HFFc6 (cell line): ENCODE results near the gene SUSD6. TPM values are rescaled to one million over a fixed set of nuclear protein-coding genes. Genes with fewer than 3 reads are reported as not detected.

ENCODE experiments used
- DNase-seq: peaks from one replicate; pipeline ENCODE4 v3.0.0-alpha.2; 2018
- H3K27ac Mint-ChIP-seq: 2 replicates; pipeline ENCODE4 v1.8.0; 2020; ENCODE audit warnings: mild to moderate bottlenecking, mixed read lengths
- H3K27me3 Mint-ChIP-seq: 2 replicates; pipeline ENCODE4 v1.8.0; 2021; ENCODE audit warnings: mild to moderate bottlenecking, moderate library complexity, mixed read lengths; ENCODE audit not compliant: insufficient read depth
- H3K36me3 Mint-ChIP-seq: 2 replicates; pipeline ENCODE4 v1.8.0; 2021; ENCODE audit warnings: low read depth, mixed read lengths
- H3K4me1 Mint-ChIP-seq: 2 replicates; pipeline ENCODE4 v1.8.0; 2020; ENCODE audit warnings: low read depth, mixed read lengths
- H3K4me3 Mint-ChIP-seq: 2 replicates; pipeline ENCODE4 v1.8.0; 2020; ENCODE audit warnings: mild to moderate bottlenecking, moderate library complexity, mixed read lengths
- H3K9me3 Mint-ChIP-seq: 2 replicates; pipeline ENCODE4 v1.8.0; 2020; ENCODE audit warnings: mild to moderate bottlenecking, mixed read lengths
- CTCF ChIP-seq: fragments of 200-600 bp; sonication (generic); IDR thresholded peaks from 2 replicates; pipeline ENCODE4 v1.5.0; 2021; ENCODE audit warnings: antibody characterized with exemption, mild to moderate bottlenecking
- total RNA-seq, 6 experiments: library from RNA; stranded (reverse); fragmentation: NEBNext Ultra II Directional; extraction: Animal tissue kit (Norgen Biotek cat#: 25700); gene quantifications; 2 replicates in 1 of 6; 3 replicates in 5 of 6; pipeline ENCODE4 v1.2.3, GENCODE V29; 2021

Gene SUSD6
- total RNA-seq, 6 experiments from 2014 or later, result 15.8 to 21.8 (median 17.9) TPM

GRCh38 chr14:69632164-69632563 is 20.8 kb downstream of the SUSD6 start:
- no peak for DNase-seq

GRCh38 chr14:69632593-69633151 is 21.3 kb downstream of the SUSD6 start:
- Mint-ChIP-seq H3K27me3 (peaks cover 2% of the 10 kb centered on the region; the same call in 1 of the 2 replicates), H3K4me3 (peak overlapping the region; percentile 54), H3K36me3 (no peaks in the 10 kb centered on the region), H3K27ac (peak overlapping the region; percentile 84), H3K9me3 (no peaks in the 10 kb centered on the region), H3K4me1 (peaks cover 95% of the 10 kb centered on the region)
- DNase-seq, result no peak
- TF ChIP-seq CTCF, result no peak

More at GRCh38 chr14:69632164-69632563, 20.8 kb downstream of the SUSD6 start:
- H3K27me3 Mint-ChIP-seq, result peaks cover 2% of the 10 kb centered on the region; the same call in 1 of the 2 replicates
- H3K27ac Mint-ChIP-seq, result peak overlapping the region; percentile 84
- TF ChIP-seq CTCF, result no peak
- H3K4me3 Mint-ChIP-seq, result peak overlapping the region; percentile 54; the same call in 1 of the 2 replicates
- no peaks in the 10 kb centered on the region for H3K36me3 Mint-ChIP-seq
- no peaks in the 10 kb centered on the region for H3K9me3 Mint-ChIP-seq
- H3K4me1 Mint-ChIP-seq, result peaks cover 91% of the 10 kb centered on the region

GRCh38 chr14:69633238-69633637 is 21.8 kb downstream of the SUSD6 start:
- DNase-seq, result no peak
- H3K27ac Mint-ChIP-seq, result peak overlapping the region; percentile 1; the same call in 1 of the 2 replicates
- no peaks in the 10 kb centered on the region for H3K36me3 Mint-ChIP-seq
- no peaks in the 10 kb centered on the region for H3K9me3 Mint-ChIP-seq
- H3K27me3 Mint-ChIP-seq, result peaks cover 2% of the 10 kb centered on the region; the same call in 1 of the 2 replicates
- no peak for TF ChIP-seq CTCF
- H3K4me1 Mint-ChIP-seq, result peaks cover 99% of the 10 kb centered on the region
- H3K4me3 Mint-ChIP-seq, result 0 out of 2 replicates have a peak overlapping the region, but pooled peaks have one; percentile 2

GRCh38 chr14:69635981-69636639 is 24.7 kb downstream of the SUSD6 start:
- peaks cover 3% of the 10 kb centered on the region for H3K36me3 Mint-ChIP-seq
- TF ChIP-seq CTCF, result no peak
- H3K27me3 Mint-ChIP-seq, result peaks cover 2% of the 10 kb centered on the region; the same call in 1 of the 2 replicates
- no peak overlapping the region for H3K27ac Mint-ChIP-seq
- DNase-seq, result no peak
- H3K9me3 Mint-ChIP-seq, result peaks cover 3% of the 10 kb centered on the region; the same call in 1 of the 2 replicates
- no peak overlapping the region for H3K4me3 Mint-ChIP-seq
- H3K4me1 Mint-ChIP-seq, result peaks cover 74% of the 10 kb centered on the region

- no peak for DNase-seq
- H3K9me3 Mint-ChIP-seq, result peaks cover 9% of the 10 kb centered on the region
These were observed 25.5 kb downstream of the SUSD6 start for GRCh38 chr14:69636718-69637480.

More at GRCh38 chr14:69636718-69637480, 25.5 kb downstream of the SUSD6 start:
- peaks cover 2% of the 10 kb centered on the region; the same call in 1 of the 2 replicates for H3K27me3 Mint-ChIP-seq
- no peak overlapping the region for H3K27ac Mint-ChIP-seq
- TF ChIP-seq CTCF, result no peak
- H3K36me3 Mint-ChIP-seq, result peaks cover 11% of the 10 kb centered on the region
- H3K4me1 Mint-ChIP-seq, result peaks cover 66% of the 10 kb centered on the region
- no peak overlapping the region for H3K4me3 Mint-ChIP-seq
